ENCODE measurements around the gene ARHGAP26.

Gene ARHGAP26

GRCh38 chr5:142929587-142929986, 159.4 kb downstream of the ARHGAP26 start:
- TF ChIP-seq, protein P1, sequence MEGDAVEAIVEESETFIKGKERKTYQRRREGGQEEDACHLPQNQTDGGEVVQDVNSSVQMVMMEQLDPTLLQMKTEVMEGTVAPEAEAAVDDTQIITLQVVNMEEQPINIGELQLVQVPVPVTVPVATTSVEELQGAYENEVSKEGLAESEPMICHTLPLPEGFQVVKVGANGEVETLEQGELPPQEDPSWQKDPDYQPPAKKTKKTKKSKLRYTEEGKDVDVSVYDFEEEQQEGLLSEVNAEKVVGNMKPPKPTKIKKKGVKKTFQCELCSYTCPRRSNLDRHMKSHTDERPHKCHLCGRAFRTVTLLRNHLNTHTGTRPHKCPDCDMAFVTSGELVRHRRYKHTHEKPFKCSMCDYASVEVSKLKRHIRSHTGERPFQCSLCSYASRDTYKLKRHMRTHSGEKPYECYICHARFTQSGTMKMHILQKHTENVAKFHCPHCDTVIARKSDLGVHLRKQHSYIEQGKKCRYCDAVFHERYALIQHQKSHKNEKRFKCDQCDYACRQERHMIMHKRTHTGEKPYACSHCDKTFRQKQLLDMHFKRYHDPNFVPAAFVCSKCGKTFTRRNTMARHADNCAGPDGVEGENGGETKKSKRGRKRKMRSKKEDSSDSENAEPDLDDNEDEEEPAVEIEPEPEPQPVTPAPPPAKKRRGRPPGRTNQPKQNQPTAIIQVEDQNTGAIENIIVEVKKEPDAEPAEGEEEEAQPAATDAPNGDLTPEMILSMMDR (IDR thresholded peaks at IDR 0.05; ENCODE audit: borderline replicate concordance, insufficient read depth, low read depth, low read length), result no peak
- H3K4me3 ChIP-seq (ENCODE audit: low read depth, low read length), result no peak overlapping the region

DNA sequence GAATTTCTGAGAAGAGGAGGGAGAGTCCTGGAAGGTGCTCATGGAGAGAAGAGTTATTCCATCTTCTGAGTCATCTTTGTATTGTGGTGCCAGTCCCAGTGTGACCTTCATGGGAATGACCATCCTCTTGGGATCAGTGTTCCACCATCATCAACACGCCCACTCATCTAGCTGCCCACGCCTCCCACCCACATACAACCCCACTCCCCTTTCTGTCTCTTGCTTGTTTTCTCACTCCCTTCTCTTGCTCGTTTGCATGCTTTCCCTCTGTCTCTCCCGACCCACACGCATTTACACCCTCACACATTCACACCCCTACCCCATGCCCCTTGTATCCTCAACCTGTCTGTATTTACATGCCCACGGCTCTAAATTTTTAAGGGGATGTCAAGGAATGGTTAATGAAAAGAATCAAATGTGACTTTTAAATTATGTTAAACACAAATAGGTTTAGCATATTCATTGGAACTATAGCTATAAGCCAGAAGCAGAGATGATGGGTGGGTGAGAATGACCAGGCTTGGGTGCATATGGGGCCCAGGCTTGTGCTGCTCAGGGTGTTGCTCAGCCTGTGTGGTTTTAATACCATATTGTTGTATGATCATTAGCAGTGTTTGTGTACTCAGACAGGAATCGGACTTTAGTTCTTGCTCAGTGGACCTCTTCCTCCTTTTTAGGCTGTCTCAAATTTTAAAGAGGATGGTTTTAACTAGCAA, 160.4 kb downstream of the ARHGAP26 start:
- TF ChIP-seq, protein P1 (IDR thresholded peaks at IDR 0.05; ENCODE audit: borderline replicate concordance, insufficient read depth, low read depth, low read length), result no peak

GRCh38 chr5:142931896-142932686, 161.9 kb downstream of the ARHGAP26 start:
- no peak overlapping the region for H3K4me3 ChIP-seq (ENCODE audit: low read depth, low read length)
- TF ChIP-seq, protein P1 (IDR thresholded peaks at IDR 0.05; ENCODE audit: borderline replicate concordance, insufficient read depth, low read depth, low read length), result no peak

More for the DNA sequence above, 160.4 kb downstream of the ARHGAP26 start:
- no peak overlapping the region for H3K4me3 ChIP-seq (ENCODE audit: low read depth, low read length)

DNA sequence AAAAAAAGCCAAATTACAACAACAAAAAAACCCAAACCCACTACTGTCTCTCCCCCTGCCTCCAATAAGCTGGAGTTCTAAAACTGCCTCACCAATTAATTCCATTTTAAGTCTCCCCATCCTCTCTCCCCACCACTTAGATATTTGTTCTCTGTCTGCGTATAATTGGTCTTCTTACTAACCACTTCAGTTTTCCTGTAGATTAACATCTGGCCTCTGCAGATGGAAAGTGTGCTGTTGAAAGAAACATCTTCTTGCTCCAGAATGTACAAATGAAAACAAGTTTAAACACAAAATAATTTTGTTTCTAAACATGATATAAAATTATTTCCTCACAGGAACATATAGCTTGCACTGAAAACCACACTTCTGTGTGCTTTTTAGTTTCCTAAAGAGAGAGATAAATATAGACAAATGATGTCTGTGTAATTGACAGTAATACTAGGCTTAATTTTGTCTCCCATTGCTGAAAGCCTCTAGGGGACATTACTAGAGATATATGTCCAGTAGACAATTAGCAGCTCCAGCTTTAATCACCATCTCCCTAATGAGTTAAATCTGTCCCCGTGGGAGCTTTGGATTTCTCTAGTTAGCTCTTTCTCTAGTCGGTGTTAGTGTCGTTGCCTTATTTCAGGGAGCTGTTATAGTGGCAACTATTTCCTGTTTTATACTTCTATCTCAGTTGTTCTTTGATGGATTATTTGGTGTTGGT, 164.0 kb downstream of the ARHGAP26 start:
- TF ChIP-seq, protein P1 (IDR thresholded peaks at IDR 0.05; ENCODE audit: borderline replicate concordance, insufficient read depth, low read depth, low read length), result no peak

GRCh38 chr5:142935014-142935413, 164.8 kb downstream of the ARHGAP26 start:
- H3K4me3 ChIP-seq (ENCODE audit: low read depth, low read length), result no peak overlapping the region
- TF ChIP-seq, protein P1 (IDR thresholded peaks at IDR 0.05; ENCODE audit: borderline replicate concordance, insufficient read depth, low read depth, low read length), result no peak

More for the DNA sequence above, 164.0 kb downstream of the ARHGAP26 start:
- no peak overlapping the region for H3K4me3 ChIP-seq (ENCODE audit: low read depth, low read length)

GRCh38 chr5:142937374-142937773, 167.2 kb downstream of the ARHGAP26 start:
- H3K4me3 ChIP-seq (ENCODE audit: low read depth, low read length), result no peak overlapping the region
- TF ChIP-seq, protein P1 (IDR thresholded peaks at IDR 0.05; ENCODE audit: borderline replicate concordance, insufficient read depth, low read depth, low read length), result no peak
